GM23338 (cell line): Measurements from ENCODE around the gene DDX49. TPM values are rescaled to one million over a fixed set of nuclear protein-coding genes. Genes with fewer than 3 reads are reported as not detected.

Experiments used
- ATAC-seq: fragments of 200-7000 bp; cut with Tn5 transposase; 3 replicates; pipeline ENCODE4 v1.9.1; 2020
- DNase-seq: peaks from one replicate; pipeline ENCODE4 v3.0.0-alpha.2; 2015; ENCODE audit warnings: low spot score
- H2AFZ ChIP-seq: fragments of 200-600 bp; sonication (generic); 2 replicates; pipeline ENCODE4 v1.8.0; 2016; ENCODE audit warnings: antibody characterized with exemption, mild to moderate bottlenecking, moderate library complexity
- H3F3A ChIP-seq: fragments of 200-600 bp; sonication (generic); replicated peaks from 2 replicates; pipeline ENCODE4 v1.8.0; 2017; ENCODE audit warnings: antibody characterized with exemption, mixed run types, low read depth
- H3K27ac ChIP-seq: fragments of 200-600 bp; sonication (generic); 2 replicates; pipeline ENCODE4 v1.6.1; 2016; ENCODE audit warnings: low read depth
- H3K27me3 ChIP-seq: fragments of 200-600 bp; sonication (generic); 2 replicates; pipeline ENCODE4 v1.8.0; 2016; ENCODE audit warnings: mild to moderate bottlenecking, mixed run types, moderate library complexity; ENCODE audit not compliant: insufficient read depth
- H3K36me3 ChIP-seq: fragments of 200-600 bp; sonication (generic); 2 replicates; pipeline ENCODE4 v1.8.0; 2016; ENCODE audit warnings: mild to moderate bottlenecking; ENCODE audit not compliant: insufficient read depth
- H3K4me1 ChIP-seq: fragments of 200-600 bp; sonication (generic); 2 replicates; pipeline ENCODE4 v1.8.0; 2016; ENCODE audit warnings: mild to moderate bottlenecking, moderate library complexity; ENCODE audit not compliant: insufficient read depth
- H3K4me2 ChIP-seq: fragments of 200-600 bp; sonication (generic); 2 replicates; pipeline ENCODE4 v1.7.1; 2017; ENCODE audit warnings: mixed run types
- H3K4me3 ChIP-seq: fragments of 200-600 bp; sonication (generic); 2 replicates; pipeline ENCODE4 v1.6.1; 2016; ENCODE audit warnings: mixed run types
- H3K79me2 ChIP-seq: fragments of 200-600 bp; sonication (generic); replicated peaks from 2 replicates; pipeline ENCODE4 v1.8.0; 2017; ENCODE audit warnings: mild to moderate bottlenecking; ENCODE audit not compliant: insufficient read depth
- H3K9me2 ChIP-seq: fragments of 200-600 bp; sonication (generic); 2 replicates; pipeline ENCODE4 v1.8.0; 2017; ENCODE audit not compliant: insufficient read depth
- H4K20me1 ChIP-seq: fragments of 200-600 bp; sonication (generic); replicated peaks from 2 replicates; pipeline ENCODE4 v1.8.0; 2017; ENCODE audit warnings: mild to moderate bottlenecking; ENCODE audit not compliant: insufficient read depth
- H3K27ac Mint-ChIP-seq: 2 replicates; pipeline ENCODE4 v1.8.0; 2020; ENCODE audit warnings: inconsistent platforms, mild to moderate bottlenecking, moderate library complexity, mixed read lengths
- H3K27me3 Mint-ChIP-seq: 3 replicates; pipeline ENCODE4 v1.8.0; 2022; ENCODE audit warnings: low read depth, mild to moderate bottlenecking, moderate library complexity, mixed read lengths, inconsistent platforms; ENCODE audit not compliant: insufficient read depth, poor library complexity
- H3K36me3 Mint-ChIP-seq: 3 replicates; pipeline ENCODE4 v1.8.0; 2021; ENCODE audit warnings: low read depth, mild to moderate bottlenecking, inconsistent platforms, moderate library complexity, mixed read lengths
- H3K4me1 Mint-ChIP-seq: 3 replicates; pipeline ENCODE4 v1.8.0; 2020; ENCODE audit warnings: mild to moderate bottlenecking, inconsistent platforms, mixed read lengths
- H3K4me3 Mint-ChIP-seq: 3 replicates; pipeline ENCODE4 v1.8.0; 2021; ENCODE audit warnings: moderate library complexity, mild to moderate bottlenecking, inconsistent platforms, mixed read lengths
- H3K9me3 Mint-ChIP-seq: 3 replicates; pipeline ENCODE4 v1.8.0; 2020; ENCODE audit warnings: moderate library complexity, mild to moderate bottlenecking, inconsistent platforms, mixed read lengths
- CREB1 ChIP-seq: fragments of 250-450 bp; sonication (Bioruptor Pico); IDR thresholded peaks from 2 replicates; pipeline ENCODE4 v1.5.0; 2020; ENCODE audit warnings: low read depth, mild to moderate bottlenecking, moderate library complexity
- CTCF ChIP-seq, 2 experiments: fragments of 200-600 bp in 1 of 2; sonication (generic) in 1 of 2; conservative IDR thresholded peaks; 2 replicates each; pipeline versions ENCODE4 v1.5.1 to v1.6.1; 2016 to 2017; ENCODE audit warnings: antibody characterized with exemption in 2 of 2, low read depth in 2 of 2, mild to moderate bottlenecking in 2 of 2, moderate library complexity in 1 of 2
- ETS1 ChIP-seq: IDR thresholded peaks from 2 replicates; pipeline ENCODE4 v1.6.1; 2016; ENCODE audit warnings: antibody characterized with exemption
- EZH2 ChIP-seq: fragments of 200-600 bp; sonication (generic); IDR thresholded peaks from one replicate; pipeline ENCODE4 v1.8.0; 2017; ENCODE audit warnings: antibody characterized with exemption, mild to moderate bottlenecking, low read depth; ENCODE audit not compliant: unreplicated experiment
- EZH2phosphoT487 ChIP-seq: fragments of 200-600 bp; sonication (generic); IDR thresholded peaks from one replicate; pipeline ENCODE4 v1.8.1; 2018; ENCODE audit warnings: antibody characterized with exemption; ENCODE audit not compliant: unreplicated experiment
- JUNB ChIP-seq: IDR thresholded peaks from one replicate; pipeline ENCODE4 v1.6.1; 2016; ENCODE audit warnings: antibody characterized with exemption; ENCODE audit not compliant: unreplicated experiment
- NANOG ChIP-seq: IDR thresholded peaks from 2 replicates; pipeline ENCODE4 v1.6.1; 2016; ENCODE audit warnings: antibody characterized with exemption, borderline replicate concordance
- POLR2AphosphoS5 ChIP-seq: IDR thresholded peaks from 2 replicates; pipeline ENCODE4 v1.6.1; 2016; ENCODE audit warnings: antibody characterized with exemption, low read depth
- REST ChIP-seq: IDR thresholded peaks from one replicate; pipeline ENCODE4 v1.6.1; 2018; ENCODE audit warnings: antibody characterized with exemption; ENCODE audit not compliant: unreplicated experiment
- STAT1 ChIP-seq: IDR thresholded peaks from one replicate; pipeline ENCODE4 v1.6.1; 2016; ENCODE audit warnings: antibody characterized with exemption; ENCODE audit not compliant: unreplicated experiment
- ZNF114 ChIP-seq: fragments of 250-450 bp; sonication (Bioruptor Pico); IDR thresholded peaks from 2 replicates; pipeline ENCODE4 v1.5.0; 2020; ENCODE audit warnings: mild to moderate bottlenecking, moderate library complexity
- ZNF331 ChIP-seq: fragments of 250-450 bp; sonication (Bioruptor Pico); IDR thresholded peaks from 2 replicates; pipeline ENCODE4 v1.5.0; 2020; ENCODE audit warnings: low read depth, mild to moderate bottlenecking, moderate library complexity
- ZNF462 ChIP-seq: fragments of 250-450 bp; sonication (Bioruptor Pico); IDR thresholded peaks from 2 replicates; pipeline ENCODE4 v1.5.0; 2020; ENCODE audit warnings: mild to moderate bottlenecking, moderate library complexity
- polyA plus RNA-seq: library from polyadenylated mRNA; unstranded; fragments of >200 nt; fragmentation: Nextera tagmentation; extraction: Ambion mirVana; gene quantifications from 2 replicates; pipeline ENCODE4 v1.2.1, GENCODE V29; 2016
- total RNA-seq: library from RNA; depleted of rRNA; stranded (reverse); fragments of >200 nt; shearing (Covaris generic); gene quantifications from 2 replicates; pipeline ENCODE4 v1.2.3, GENCODE V29; 2014

The DDX49 gene
- total and polyA plus RNA-seq, 2 experiments from 2014 or later, result 40.2 to 75.3 TPM

GRCh38 chr19:18870531-18871172 lies 48.9 kb upstream of the DDX49 start:
- no peak for DNase-seq
- Mint-ChIP-seq H3K4me1 (peaks cover 9% of the 10 kb centered on the region; the same call in 2 of the 3 replicates), H3K27ac (no peak overlapping the region), H3K9me3 (peaks cover 2% of the 10 kb centered on the region; the same call in 2 of the 3 replicates), H3K36me3 (peaks cover 29% of the 10 kb centered on the region), H3K27me3 (peaks cover 29% of the 10 kb centered on the region), H3K4me3 (peak overlapping the region; percentile 58)
- peaks cover 14% of the 10 kb centered on the region for H4K20me1 ChIP-seq
- H3K79me2 ChIP-seq, result no peaks in the 10 kb centered on the region
- H3K27me3 ChIP-seq, result peaks cover 33% of the 10 kb centered on the region
- peak overlapping the region; percentile 57 for H3K4me3 ChIP-seq
- H2AFZ ChIP-seq, result peak overlapping the region; percentile 56; the same call in 1 of the 2 replicates
- no peaks in the 10 kb centered on the region for H3K9me2 ChIP-seq
- no peak for ATAC-seq
- peaks cover 20% of the 10 kb centered on the region for H3F3A ChIP-seq
- H3K27ac ChIP-seq, result no peak overlapping the region
- no peaks in the 10 kb centered on the region for H3K36me3 ChIP-seq
- TF ChIP-seq EZH2phosphoT487 (no peak), EZH2 (no peak), CTCF (conservative IDR thresholded peaks at IDR 0.05; ENCODE audit: low read depth in 2 of 2) (no peak), REST (no peak), ETS1 (no peak), ZNF331 (CRISPR knock-in tag) (no peak), ZNF114 (CRISPR knock-in tag) (no peak), CREB1 (CRISPR knock-in tag) (no peak), ZNF462 (CRISPR knock-in tag) (no peak), NANOG (no peak), JUNB (no peak), STAT1 (no peak), POLR2AphosphoS5 (no peak)
- peak overlapping the region; percentile 84 for H3K4me2 ChIP-seq
- peaks cover 5% of the 10 kb centered on the region; the same call in 1 of the 2 replicates for H3K4me1 ChIP-seq
